HG03045 (cell line): Measurements from ENCODE around the gene OSBPL9.
"Not testable (repeated sequence)": the region's sequence is repeated elsewhere in the genome, so short reads cannot be mapped to it uniquely, and the experiment has no call there.

ENCODE experiments used
- ATAC-seq: cut with Tn5 transposase; IDR thresholded peaks from one replicate; pipeline ENCODE4 v1.9.1; 2021; ENCODE audit warnings: mild to moderate bottlenecking, moderate library complexity; ENCODE audit not compliant: unreplicated experiment

Gene OSBPL9

DNA sequence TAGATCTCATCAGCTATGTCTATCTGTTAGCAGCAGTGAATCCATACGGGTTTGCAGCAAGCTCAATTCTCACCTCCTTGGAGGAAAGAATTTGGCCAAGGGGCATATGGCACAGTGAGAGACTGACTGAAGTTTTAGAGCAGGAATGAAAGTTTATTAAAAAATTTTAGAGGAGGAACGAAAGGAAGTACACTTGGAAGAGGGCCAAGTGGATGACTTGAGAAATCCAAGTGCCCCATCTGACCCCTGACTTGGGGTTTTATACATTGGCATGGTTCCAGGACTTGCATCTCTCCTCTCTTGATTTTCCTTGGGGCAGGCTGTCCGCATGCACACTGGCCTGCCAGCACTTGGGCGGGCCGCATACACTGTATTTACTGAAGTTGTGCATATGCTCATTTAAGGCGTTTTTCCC lies 9.2 kb upstream of the OSBPL9 start:
- no peak for ATAC-seq

DNA sequence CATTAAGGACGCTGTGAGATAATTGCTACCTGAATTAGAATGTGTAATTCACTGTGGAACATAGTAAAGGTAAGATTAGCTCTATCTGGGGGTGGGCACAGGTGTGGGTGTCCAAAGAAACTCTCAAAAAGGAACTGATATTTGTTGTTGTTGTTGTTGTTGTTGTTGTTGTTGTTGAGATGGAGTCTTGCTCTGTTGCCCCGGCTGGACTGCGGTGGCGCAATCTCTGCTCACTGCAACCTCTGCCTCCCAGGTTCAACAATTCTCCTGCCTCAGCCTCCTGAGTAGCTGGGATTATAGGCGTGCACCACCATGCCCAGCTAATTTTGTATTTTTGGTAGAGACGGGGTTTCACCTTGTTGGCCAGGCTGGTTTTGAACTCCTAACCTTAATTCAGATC lies 6.8 kb upstream of the OSBPL9 start:
- not testable (repeated sequence) for ATAC-seq

DNA sequence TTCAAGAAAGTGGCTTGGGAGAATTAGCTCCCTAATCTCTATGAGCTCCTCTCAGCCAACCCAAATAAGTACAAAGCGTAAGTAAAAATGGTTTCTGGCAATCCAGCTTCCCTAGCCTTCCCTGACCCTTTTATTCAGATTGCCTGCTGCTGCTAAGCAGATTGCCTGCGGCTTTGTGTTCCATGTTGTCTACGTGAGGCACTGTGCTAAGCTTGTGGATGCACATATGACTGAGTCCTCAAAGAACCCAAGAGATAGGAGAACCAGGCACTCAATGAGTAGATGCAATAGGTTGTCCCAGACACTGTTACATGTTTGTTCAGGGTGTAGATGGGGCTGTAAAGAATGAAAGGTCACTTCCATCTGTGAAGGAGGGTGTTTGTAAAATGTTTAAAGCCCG lies 6.3 kb upstream of the OSBPL9 start:
- ATAC-seq, result no peak

DNA sequence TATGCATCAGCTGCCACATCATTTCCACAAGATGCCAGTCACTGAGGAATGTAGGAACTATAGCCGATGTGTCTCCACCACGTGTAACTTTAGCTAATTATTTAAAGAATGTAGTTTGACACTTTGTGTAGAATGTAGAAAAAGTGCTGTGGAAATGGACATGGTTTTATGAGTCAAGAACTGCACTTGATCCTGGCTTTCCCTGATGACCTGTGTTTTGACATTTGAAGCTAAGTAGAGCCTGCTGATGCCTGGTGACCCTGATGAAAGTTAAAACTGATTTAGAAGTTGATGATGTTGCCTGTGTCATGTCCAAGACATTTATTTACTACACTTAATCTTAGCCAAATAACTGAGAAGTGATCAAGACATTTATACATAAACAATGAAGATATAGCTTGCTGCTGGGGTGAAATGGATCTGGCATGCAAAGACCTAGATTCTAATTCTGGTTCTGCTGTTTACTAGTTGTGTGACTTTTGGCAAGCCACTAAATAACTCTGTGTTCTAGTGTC lies 4.4 kb upstream of the OSBPL9 start:
- no peak for ATAC-seq

DNA sequence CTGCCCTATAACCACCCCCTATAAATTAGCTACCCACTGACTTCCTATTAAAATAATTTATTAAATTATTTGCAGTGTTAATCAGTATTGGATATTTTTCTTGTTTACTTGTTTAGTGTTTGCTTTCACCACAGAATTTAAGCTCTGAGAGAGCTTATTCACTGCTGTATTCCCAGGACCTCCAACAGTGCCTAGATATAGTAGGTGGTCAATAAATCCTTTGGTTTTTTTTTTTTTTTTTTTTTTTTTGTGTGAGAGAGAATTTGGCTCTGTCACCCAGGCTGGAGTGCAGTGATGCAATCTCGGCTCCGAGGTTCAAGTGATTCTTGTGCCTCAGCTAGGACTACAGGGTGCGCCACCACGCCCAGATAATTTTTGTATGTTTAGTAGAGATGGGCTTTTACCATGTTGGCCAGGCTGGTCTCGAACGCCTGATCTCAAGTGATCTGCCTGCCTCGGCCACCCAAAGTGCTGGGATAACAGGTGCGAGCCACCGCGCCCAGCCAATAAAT lies 1.1 kb upstream of the OSBPL9 start:
- ATAC-seq, result no peak

DNA sequence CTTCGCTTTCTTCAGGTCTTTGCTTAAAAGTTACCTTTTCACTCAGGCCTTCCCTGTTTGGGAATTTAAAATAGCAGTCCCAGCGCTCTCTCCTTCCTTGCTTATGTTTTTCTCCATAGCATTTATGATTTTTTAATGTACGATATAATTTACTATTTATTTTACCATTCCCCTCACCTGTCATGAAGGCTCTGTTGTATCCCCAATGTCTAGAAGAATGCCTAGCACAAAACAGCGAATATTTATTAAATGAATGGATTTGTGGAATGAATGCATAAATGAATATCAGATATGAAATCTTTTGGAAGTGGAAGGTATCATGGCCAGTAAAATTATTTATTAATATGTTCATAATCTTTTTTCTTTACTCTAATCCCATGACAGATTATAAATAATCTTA lies 402 bp upstream of the OSBPL9 start:
- ATAC-seq, result no peak

DNA sequence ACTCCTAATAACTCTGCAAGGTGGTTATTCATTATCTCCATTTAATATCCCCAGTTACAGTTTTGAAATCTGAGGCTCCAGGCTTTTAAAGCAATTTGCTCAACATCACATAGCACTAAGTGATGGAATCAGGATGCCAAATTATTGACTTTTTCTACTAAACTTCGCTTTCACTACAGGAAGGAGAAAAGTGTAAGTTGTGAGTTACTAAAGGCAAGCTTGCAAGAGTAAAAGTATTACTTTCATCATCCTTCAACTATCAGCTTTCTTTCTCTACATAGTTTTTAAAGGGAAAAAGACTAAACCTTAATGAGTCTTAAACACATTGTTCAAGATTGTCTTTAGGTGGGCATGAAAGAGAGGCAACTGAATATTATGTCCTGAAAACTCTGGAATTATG lies 1.8 kb downstream of the OSBPL9 start:
- ATAC-seq, result no peak

DNA sequence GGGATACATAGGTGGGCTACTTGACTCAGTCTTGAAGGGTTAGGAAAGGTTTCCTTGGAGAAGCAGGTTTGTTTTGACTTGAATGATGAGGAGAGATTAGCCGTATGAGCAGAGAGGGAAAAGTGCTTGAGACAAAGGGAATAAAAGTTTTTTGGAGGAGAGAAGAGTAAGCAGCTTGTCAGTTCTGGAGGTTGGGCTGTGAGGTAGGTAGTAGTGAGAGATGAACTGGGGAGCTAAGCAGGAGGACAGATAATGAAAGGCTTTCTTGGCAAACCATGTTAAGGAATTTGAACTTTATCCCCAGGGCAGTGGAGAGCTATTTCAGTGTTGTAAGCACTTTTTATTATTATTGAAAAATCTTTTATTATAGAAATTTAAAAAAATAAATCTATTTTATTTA lies 3.6 kb downstream of the OSBPL9 start:
- no peak for ATAC-seq

DNA sequence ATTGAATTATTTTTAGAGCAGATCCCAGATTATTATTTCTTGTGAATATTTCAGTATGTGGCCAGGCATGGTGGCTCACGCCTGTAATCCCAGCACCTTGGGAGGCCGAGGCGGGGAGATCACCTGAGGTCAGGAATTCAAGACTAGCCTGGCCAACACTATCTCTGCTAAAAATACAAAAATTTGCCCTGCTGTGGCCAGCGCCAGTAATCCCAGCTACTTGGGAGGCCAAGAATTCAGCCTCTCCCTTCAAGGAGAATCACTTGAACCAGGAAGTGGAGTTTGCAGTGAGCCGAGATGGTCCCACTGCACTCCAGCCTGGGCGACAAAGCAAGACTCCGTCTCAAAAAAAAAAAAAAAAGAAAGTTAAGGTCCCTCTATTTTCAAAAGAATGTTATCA lies 4.3 kb downstream of the OSBPL9 start:
- no peak for ATAC-seq

DNA sequence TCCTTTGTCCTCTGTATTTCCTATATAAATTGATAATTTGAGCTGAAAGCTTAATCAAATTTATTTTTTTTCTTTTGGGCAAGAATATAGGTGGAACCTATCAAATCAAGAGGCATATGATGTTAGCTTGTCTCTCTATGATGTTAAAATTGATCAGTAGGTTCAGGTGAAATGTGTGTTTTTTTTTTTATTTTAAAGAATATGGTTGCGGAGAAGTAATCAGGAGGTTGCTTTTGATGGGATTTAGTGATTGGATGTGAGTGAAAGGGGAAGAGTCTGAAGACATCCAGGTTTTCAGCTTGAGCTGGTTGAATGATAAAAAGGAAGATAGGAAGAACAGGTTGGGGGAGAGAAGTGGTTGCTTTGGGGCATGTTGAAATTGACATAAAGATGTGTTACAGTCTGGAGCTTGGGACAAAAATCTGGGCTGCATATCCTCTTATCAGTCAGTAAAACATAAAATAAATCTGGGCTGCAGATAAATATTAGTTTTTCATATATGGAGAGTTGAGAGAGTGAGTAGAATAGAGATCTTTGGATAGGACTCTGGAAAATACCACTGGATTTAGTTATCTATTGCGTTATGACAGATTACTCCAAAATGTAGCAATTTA lies 5.1 kb downstream of the OSBPL9 start:
- ATAC-seq, result no peak

DNA sequence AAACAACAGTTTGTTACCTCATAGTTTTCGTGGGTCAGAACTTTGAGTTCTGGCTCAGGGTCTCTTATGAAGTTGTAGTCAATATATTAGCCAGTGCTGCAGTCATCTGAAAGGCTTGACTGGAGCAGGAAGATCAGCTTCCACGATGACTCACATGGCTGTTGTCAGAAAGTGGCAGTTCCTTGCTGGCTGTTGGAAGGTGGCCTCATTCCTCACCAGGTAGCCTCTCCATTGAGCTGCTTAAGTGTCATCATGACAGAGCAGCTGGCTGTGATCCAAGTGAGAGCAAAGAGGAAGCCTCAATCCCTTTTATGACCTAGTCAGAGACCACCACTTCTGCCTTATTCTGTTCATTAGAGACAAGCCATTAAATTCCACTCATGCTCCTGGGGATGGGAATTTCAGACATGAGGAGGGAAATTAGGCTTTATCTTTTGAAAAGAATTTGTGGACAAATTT lies 5.6 kb downstream of the OSBPL9 start:
- no peak for ATAC-seq

DNA sequence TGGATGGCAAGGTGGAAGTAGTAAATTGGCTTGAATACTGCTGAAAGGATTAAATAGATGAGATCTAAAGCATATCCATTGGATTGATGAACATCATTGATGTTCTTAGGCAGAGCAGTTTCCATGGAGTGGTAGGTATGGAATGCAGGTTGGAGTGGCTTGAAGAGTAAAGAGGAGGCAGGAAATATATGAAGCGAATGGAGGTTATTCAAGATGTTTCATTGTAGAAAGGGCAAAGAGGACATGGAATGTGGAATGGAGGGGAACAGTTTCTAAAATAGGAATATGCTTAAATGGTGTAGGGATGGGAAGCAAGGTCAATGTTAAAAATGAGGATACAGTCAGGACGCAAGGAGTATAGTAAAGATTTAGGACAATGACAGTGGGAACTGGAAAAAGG lies 6.1 kb downstream of the OSBPL9 start:
- no peak for ATAC-seq

DNA sequence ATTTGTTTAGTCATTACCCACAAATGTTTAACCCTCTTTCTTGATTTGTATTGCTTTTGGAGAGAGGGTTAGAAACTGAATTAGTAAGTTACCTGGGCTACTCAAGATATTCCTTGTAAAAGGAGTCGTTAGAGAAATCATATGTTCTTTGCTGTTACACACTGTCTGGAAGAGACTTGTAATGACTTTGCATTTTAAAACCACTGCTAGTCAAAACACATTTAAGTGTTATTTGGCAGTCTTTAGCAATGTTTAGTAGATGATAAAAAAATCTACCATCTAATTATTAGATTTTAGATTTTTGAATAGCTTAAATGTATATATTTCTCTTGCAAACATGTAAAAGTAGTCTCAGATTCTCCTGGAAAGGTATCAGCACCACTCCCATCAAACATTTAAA lies 6.6 kb downstream of the OSBPL9 start:
- ATAC-seq, result no peak

DNA sequence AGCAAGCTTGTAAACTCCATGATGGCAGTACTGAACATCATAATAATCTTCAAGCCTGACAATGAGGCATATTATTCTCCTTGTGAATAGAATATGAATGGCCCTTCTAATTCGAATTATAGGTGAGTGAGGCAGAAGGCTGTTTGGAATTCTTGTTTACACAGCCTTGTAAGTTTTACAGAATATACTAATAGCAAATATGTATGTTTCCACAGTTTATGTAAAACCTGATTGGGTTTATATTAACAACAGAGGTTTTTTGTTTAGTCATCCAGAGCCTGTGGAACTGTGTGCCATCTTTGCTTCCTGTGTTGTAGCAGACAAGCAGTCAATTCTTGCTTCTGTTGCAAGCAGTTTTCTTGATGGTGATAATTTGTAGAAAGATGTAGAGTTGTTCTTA lies 8.0 kb downstream of the OSBPL9 start:
- ATAC-seq, result no peak

DNA sequence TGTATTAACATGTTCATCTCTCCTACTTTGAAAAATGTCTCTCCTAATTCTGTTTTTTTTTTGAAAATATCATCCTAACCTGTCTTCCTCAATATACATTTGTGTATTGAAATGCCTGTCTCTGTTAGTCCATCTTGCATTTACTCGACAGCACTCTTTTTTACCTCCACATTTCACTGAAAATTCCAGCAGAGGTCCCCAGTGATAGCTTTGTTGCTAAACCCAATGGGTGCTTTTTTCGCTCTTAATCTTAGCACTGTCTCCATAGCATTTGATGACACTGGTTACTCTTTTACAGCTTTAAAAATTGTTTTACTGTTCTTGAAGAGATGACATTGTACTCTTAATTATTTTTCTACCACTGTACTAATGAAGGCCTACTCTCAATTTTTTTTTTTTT lies 10.8 kb downstream of the OSBPL9 start:
- ATAC-seq, result no peak

DNA sequence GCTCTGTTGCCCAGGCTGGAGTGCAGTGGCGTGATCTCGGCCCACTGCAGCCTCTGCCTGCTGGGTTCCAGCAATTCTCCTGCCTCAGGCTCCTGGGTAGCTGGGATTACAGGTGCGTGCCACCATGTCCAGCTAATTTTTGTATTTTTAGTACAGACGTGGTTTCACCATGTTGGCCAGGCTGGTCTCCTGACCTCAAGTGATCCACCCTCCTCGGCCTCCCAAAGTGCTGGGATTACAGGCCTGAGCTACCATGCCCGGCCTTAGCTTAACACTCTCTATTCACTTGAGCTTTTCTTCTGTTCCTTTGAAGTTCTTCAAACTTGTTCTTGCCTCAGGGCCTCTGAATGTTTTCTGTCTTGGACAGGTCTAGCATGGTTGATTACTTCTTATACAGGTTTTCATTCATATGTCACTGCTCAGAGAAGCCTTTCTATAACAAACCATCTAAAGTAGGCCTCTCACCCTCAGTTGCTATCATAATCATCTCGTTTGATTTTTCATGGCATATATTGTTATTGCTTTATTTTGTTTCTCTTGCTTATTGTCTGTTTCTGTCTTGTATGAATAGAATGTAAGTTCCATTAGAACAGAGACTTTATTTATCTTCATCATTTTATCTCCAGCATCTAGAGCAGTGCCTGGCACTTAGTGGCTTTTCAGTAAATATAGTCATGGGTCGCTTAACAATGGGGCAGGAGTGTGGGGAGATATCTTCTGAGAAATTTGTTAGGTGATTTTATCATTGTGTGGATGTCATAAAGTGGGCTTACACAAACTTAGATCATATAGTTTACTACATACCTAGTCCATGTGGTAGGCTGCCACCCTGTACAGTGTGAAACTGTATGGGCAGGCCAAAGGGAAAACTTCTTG lies 12.1 kb downstream of the OSBPL9 start:
- no peak for ATAC-seq

DNA sequence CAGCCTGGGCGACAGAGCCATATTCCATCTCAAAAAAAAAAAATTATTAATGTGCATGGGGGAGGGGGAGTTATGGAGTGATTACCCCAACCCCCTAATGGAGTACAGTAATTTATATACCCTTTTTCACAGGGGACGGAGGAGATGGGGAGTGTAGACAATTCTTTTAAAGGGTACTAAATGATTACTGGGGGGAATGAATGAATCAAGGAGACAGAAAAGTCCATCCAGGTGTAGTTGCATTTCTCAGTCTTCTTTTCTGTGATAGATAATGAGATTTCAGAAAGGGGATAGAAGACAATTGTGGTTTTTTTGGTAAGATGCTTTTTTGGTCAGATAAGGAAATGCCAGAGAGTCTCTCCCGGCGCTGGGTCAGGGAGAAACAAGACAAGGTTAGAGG lies 13.0 kb downstream of the OSBPL9 start:
- ATAC-seq, result no peak

DNA sequence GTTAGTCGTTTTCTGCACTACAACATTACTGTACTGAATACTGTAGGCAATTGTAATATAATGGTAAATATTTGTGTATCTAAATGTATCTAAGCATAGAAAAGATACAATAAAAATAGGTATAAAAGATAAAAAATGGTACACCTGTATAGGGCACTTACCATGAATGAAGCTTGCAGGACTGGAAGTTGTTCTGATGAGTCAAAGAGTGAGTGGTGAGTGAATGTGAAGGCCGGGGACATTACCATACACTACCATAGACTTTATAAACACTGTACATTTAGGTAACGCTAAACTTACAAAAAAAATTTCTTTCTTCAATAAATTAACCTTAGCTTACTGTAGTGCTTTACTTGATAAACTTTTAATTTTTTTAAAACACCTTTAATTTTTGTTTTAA lies 13.5 kb downstream of the OSBPL9 start:
- no peak for ATAC-seq

DNA sequence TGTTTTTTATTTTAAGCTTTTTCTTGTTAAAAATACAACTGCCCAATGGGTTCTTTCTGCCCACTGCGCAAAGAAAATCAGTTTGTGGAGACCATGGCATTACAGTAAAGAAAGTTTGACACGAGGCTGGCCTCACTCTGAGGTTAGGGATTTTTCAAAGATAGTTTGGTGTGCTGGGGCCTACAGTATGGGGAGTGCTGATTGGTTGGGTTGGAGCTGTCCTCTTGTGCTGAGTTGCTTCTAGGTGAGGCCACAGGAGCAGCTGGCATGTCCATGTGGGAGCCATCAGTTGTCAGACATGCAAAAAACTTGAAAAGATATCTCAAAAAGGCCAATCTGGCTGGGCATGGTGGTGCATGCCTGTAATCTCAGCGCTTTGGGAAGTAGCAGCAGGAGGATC lies 14.0 kb downstream of the OSBPL9 start:
- no peak for ATAC-seq

DNA sequence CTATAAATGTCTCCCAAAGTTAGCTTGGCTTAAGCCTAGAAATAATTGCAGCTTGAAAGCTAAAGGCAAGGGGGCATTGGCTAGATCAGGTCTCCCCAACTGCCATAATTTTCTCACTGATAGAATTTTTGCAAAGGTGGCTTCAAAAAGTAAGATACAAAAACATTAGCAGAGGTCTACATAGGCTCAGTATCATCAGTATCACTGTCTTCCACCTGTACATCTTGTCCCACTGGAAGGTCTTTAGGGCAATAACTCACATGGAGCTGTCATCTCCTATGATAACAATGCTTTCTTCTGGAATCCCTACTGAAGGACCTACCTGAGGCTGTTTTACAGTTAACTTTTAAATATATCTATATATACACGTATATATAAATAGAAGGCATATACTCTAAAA lies 14.9 kb downstream of the OSBPL9 start:
- ATAC-seq, result no peak

DNA sequence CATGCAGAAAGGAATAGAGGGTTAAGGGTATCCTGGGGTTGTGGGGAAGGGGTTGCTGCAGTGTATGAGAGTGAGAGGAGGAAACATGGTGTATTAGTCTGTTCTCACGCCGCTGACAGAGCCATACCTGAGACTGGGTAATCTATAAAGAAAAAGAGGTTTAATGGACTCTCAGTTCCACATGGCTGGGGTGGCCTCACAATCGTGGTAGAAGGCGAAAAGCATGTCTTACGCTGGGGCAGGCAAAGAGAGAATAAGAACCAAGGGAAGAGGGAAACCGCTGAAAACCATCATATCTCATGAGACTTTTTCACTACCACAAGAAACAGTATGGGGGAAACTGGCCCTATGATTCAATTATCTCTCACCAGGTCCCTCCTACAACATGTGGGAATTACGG lies 17.7 kb downstream of the OSBPL9 start:
- ATAC-seq, result no peak

DNA sequence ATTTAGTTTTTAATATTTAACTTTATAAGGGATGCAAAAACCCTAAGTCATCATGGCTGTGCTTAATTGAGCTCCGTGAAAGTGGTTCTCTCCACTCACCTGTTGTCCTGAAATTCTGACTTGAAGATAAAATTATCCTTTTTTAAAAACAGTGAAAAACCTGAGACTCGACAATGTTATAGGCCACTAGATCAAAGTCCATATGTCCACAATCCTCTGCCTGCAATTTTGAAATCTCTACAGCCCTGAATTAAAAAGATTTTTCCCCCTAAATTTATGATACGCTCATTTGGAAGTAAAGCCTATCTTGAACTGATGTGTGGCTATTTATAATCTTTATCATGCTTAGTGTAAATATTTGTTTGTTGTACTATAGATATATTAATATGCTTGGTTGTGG lies 18.7 kb downstream of the OSBPL9 start:
- ATAC-seq, result no peak
